WTC11 (cell line): ENCODE data around the gene IRX4. TPM values are rescaled to one million over a fixed set of nuclear protein-coding genes. Genes with fewer than 3 reads are reported as not detected.

Source experiments
- ATAC-seq: fragments of 200-7000 bp; cut with Tn5 transposase; 2 replicates; pipeline ENCODE4 v1.10.0; 2021; ENCODE audit warnings: mild to moderate bottlenecking, moderate library complexity
- Bru-seq: library from RNA; stranded (reverse); fragments of 400-500 nt; gene quantifications from one replicate; lab custom pipeline; 2021; lab: Mats Ljungman, UMichigan
- CTCF ChIA-PET: fragments of 300-600 bp; sonication (Branson Sonifier 250); formaldehyde crosslinking; loops from one replicate; lab custom pipeline; 2021; ENCODE audit warnings: antibody characterized with exemption; lab: Charles Lee
- POLR2A ChIA-PET: fragments of 350-600 bp; sonication (Branson Sonifier 250); formaldehyde crosslinking; loops from one replicate; lab custom pipeline; 2021; ENCODE audit warnings: antibody characterized with exemption; lab: Charles Lee
- DNase-seq: peaks from one replicate; pipeline ENCODE4 v3.0.0; 2021; ENCODE audit warnings: low spot score
- H3K27ac Mint-ChIP-seq: 2 replicates; pipeline ENCODE4 v1.8.0; 2021; ENCODE audit warnings: mixed read lengths
- H3K27me3 Mint-ChIP-seq: 2 replicates; pipeline ENCODE4 v1.8.0; 2021; ENCODE audit warnings: low read depth, mild to moderate bottlenecking, moderate library complexity, mixed read lengths
- H3K36me3 Mint-ChIP-seq: 2 replicates; pipeline ENCODE4 v1.8.0; 2021; ENCODE audit warnings: mixed read lengths
- H3K4me1 Mint-ChIP-seq: 2 replicates; pipeline ENCODE4 v1.8.0; 2022; ENCODE audit warnings: mixed read lengths
- H3K4me3 Mint-ChIP-seq: 2 replicates; pipeline ENCODE4 v1.8.0; 2021; ENCODE audit warnings: mild to moderate bottlenecking, moderate library complexity, mixed read lengths
- H3K9me3 Mint-ChIP-seq: 2 replicates; pipeline ENCODE4 v1.8.0; 2021; ENCODE audit warnings: mixed read lengths
- FOXK1 ChIP-seq: sonication (generic); formaldehyde crosslinking; IDR thresholded peaks from 2 replicates; pipeline ENCODE4 v1.8.0; 2022; ENCODE audit warnings: mild to moderate bottlenecking, moderate library complexity, missing genetic modification reagents
- MYBL2 ChIP-seq: sonication (generic); formaldehyde crosslinking; IDR thresholded peaks from 2 replicates; pipeline ENCODE4 v1.8.1; 2023; ENCODE audit warnings: mild to moderate bottlenecking, moderate library complexity, missing genetic modification reagents
- NR3C1 ChIP-seq: sonication (generic); formaldehyde crosslinking; conservative IDR thresholded peaks from 2 replicates; pipeline ENCODE4 v1.8.1; 2023; ENCODE audit warnings: low read depth, mild to moderate bottlenecking, missing genetic modification reagents
- SMAD4 ChIP-seq: sonication (generic); formaldehyde crosslinking; IDR thresholded peaks from 2 replicates; pipeline ENCODE4 v1.8.0; 2022; ENCODE audit warnings: mild to moderate bottlenecking, missing genetic modification reagents
- SP1 ChIP-seq: sonication (generic); formaldehyde crosslinking; conservative IDR thresholded peaks from 2 replicates; pipeline ENCODE4 v1.8.1; 2022; ENCODE audit warnings: missing genetic modification reagents
- TEAD1 ChIP-seq: sonication (generic); formaldehyde crosslinking; IDR thresholded peaks from 2 replicates; pipeline ENCODE4 v1.8.0; 2022; ENCODE audit warnings: mild to moderate bottlenecking, missing genetic modification reagents
- ZNF423 ChIP-seq: fragments of 250-450 bp; sonication (Bioruptor Pico); IDR thresholded peaks from 2 replicates; pipeline ENCODE4 v2.1.2; 2022; ENCODE audit warnings: mild to moderate bottlenecking, moderate library complexity
- ZNF671 ChIP-seq: fragments of 250-450 bp; sonication (Bioruptor Pico); IDR thresholded peaks from 2 replicates; pipeline ENCODE4 v1.8.0; 2021; ENCODE audit warnings: mild to moderate bottlenecking
- long read RNA-seq, 3 experiments: library from RNA in 1 of 3; library from capped mRNA in 1 of 3; library from polyadenylated mRNA in 1 of 3; unstranded in 2 of 3; stranded (forward) in 1 of 3; transcript quantifications; one replicate each; pipeline ENCODE4 v2.0.0, GENCODE V29; 2021
- total RNA-seq: library from RNA; stranded (reverse); gene quantifications from 3 replicates; pipeline ENCODE4 v1.2.3, GENCODE V29; 2021
- TF ChIP-seq, protein P1 (sequence below): sonication (generic); formaldehyde crosslinking; IDR thresholded peaks from 2 replicates; pipeline ENCODE4 v1.8.0; 2022; ENCODE audit warnings: missing genetic modification reagents
- TF ChIP-seq, protein P2 (sequence below): fragments of 250-450 bp; sonication (Bioruptor Pico); conservative IDR thresholded peaks from 2 replicates; pipeline ENCODE4 v1.9.0; 2021; ENCODE audit warnings: mild to moderate bottlenecking
- TF ChIP-seq, protein P3 (sequence below): sonication (generic); formaldehyde crosslinking; IDR thresholded peaks from 2 replicates; pipeline ENCODE4 v1.8.0; 2022; ENCODE audit warnings: mild to moderate bottlenecking, missing genetic modification reagents
- TF ChIP-seq, protein P4 (sequence below): sonication (generic); formaldehyde crosslinking; IDR thresholded peaks from 2 replicates; pipeline ENCODE4 v1.8.1; 2023; ENCODE audit warnings: mild to moderate bottlenecking, missing genetic modification reagents, borderline replicate concordance

IRX4 gene
- total RNA-seq (7.0 to 9.0 TPM (median 7.6 TPM) in 3 replicates), Bru-seq, nascent RNA (percentile 41 among the genes with signal in this experiment)
- long read RNA-seq, experiment 1, transcript IRX4-202 (6 exons, 2,538 nt), result major isoform, 11 of 44 reads
- long read RNA-seq, experiment 1, partial matches to known transcripts, result 14 of 44 reads
- long read RNA-seq, experiment 1, other reads (novel, unspliced or antisense), result 12 of 44 reads
- long read RNA-seq, experiment 2, partial matches to known transcripts, result 5 of 13 reads
- long read RNA-seq, experiment 2, other reads (novel, unspliced or antisense), result 4 of 13 reads
- long read RNA-seq, experiment 3, result 0 reads

DNA sequence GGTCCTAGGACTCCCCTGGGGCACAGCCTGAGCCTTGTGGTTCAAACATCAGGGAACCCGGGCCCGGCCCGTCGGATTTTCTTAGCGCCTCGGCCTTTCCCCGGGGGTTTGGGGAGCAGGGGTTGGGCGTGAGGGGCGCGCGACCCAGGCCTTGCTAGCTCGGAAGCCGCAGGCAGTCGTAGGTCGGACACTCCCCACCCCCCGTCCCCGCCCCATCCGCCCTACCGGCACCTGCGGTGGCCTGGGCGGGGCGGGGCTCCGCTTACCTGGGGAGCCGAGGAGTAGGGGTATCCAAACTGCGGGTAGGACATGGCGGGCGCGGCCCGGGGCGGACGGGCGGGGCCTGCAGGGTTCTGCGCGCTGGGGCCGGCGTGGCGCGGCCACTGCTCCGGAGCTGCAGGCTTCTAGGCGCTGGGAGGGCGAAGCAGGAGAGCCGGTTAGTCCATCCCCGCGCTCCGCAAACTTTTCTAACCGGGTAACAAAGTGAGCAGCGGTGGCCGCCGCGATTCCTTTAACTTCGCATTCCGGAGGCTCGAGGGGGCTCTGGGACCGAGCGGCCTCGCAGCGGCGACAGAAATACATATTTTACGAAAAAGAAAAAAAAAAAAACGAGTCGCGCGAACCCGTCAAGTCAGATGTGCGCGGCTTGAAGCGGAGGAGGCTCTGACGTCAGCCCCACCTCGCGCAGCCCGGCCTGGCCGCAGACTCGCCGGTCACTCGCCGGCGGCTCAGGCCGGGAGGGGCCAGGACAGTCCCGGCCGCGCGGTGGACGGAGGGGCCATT lies at the start of gene IRX4:
IRX4 (minus strand) TSS at position 589 of the 783 bp plus-strand sequence; CDS start at position 311, 278 bp downstream.
- POLR2A ChIA-PET, result interaction anchor here (0.6 kb wide), 1 partner anchor 124 kb away, joined by 3 read pairs; no protein-coding TSS in a partner anchor
- H3K9me3 Mint-ChIP-seq, result no peaks in the 10 kb centered on the region
- no peak within 1 kb of the TSS for H3K27ac Mint-ChIP-seq
- CTCF ChIA-PET, result interaction anchor here (0.6 to 2.7 kb wide), 2 partner anchors 119 to 238 kb away, joined by 3 to 7 read pairs; no protein-coding TSS in a partner anchor
- peak within 1 kb of the TSS; percentile 78 for H3K4me3 Mint-ChIP-seq
- peaks cover 29% of the 10 kb centered on the region for H3K4me1 Mint-ChIP-seq
- H3K27me3 Mint-ChIP-seq, result peaks cover 90% of the 10 kb centered on the region
- peak; percentile 72 for DNase-seq
- peak; percentile 24 for ATAC-seq
- H3K36me3 Mint-ChIP-seq, result peaks cover 11% of the 10 kb centered on the region
- 0 out of 2 replicates have a peak, but pooled peaks have one; percentile 12 for TF ChIP-seq SP1
- TF ChIP-seq, protein P1, sequence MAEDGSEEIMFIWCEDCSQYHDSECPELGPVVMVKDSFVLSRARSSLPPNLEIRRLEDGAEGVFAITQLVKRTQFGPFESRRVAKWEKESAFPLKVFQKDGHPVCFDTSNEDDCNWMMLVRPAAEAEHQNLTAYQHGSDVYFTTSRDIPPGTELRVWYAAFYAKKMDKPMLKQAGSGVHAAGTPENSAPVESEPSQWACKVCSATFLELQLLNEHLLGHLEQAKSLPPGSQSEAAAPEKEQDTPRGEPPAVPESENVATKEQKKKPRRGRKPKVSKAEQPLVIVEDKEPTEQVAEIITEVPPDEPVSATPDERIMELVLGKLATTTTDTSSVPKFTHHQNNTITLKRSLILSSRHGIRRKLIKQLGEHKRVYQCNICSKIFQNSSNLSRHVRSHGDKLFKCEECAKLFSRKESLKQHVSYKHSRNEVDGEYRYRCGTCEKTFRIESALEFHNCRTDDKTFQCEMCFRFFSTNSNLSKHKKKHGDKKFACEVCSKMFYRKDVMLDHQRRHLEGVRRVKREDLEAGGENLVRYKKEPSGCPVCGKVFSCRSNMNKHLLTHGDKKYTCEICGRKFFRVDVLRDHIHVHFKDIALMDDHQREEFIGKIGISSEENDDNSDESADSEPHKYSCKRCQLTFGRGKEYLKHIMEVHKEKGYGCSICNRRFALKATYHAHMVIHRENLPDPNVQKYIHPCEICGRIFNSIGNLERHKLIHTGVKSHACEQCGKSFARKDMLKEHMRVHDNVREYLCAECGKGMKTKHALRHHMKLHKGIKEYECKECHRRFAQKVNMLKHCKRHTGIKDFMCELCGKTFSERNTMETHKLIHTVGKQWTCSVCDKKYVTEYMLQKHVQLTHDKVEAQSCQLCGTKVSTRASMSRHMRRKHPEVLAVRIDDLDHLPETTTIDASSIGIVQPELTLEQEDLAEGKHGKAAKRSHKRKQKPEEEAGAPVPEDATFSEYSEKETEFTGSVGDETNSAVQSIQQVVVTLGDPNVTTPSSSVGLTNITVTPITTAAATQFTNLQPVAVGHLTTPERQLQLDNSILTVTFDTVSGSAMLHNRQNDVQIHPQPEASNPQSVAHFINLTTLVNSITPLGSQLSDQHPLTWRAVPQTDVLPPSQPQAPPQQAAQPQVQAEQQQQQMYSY (CRISPR knock-in tag), result no peak
- TF ChIP-seq TEAD1, result 0 out of 2 replicates have a peak, but pooled peaks have one; percentile 7
- TF ChIP-seq ZNF671, result no peak
- TF ChIP-seq, protein P2, sequence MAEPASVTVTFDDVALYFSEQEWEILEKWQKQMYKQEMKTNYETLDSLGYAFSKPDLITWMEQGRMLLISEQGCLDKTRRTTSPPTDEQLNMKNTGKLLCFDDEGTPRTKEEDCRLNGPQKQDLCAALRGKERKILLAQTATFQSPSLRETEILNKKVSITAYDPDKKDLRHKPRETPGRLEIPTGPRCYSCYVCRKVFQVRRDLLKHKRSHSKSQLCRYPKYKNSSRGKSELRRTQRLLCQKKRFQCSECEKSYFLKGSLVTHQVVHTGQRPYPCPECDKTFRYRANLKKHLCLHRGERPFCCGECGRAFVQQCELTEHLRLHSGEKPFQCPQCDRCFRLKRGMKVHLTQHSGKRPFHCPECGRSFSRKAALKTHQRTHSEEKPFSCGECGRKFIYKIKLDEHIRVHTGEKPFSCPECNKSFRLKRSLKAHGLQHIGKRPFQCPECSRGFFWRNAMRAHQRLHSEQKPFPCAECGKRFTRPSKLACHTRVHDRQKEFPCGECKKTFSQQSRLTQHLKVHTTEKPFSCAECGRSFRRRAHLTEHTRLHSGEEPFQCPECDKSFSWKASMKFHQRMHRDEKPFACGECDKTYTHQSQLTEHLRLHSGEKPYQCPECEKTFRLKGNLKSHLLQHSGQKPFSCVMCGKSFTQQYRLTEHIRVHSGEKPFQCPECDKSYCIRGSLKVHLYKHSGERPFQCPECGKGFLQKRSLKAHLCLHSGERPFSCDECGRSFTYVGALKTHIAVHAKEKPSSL (CRISPR knock-in tag), result no peak

DNA sequence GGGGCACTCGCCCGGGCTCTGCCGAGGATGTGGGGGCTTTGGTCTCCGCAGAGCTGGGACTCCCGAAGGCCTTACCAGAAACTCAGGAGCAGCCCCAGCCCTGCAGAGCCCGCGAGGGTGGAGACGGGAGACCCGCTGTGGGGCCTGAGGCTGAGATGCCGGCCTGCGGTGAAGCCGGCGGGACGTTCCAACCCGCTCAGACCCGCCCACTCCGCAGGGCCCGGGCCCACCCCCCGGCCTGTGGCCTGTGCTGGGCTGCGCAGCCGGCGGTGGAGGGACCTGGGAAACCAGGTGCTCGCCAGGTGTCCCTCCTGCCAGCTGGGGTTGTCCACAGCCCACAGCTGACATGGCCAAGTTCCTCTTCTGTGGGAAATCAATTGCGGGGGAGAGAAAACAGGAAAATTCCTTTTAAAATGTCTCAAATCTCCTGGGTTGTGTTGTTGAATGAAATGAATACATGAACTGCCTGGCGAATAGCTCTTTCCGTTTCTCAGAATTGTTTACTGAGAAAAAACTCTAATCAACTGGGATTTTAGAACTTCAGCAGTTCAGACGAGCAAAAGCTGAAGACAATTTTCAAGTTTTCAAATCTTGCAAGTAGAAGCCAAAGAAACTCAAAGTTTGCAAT lies 49.0 kb upstream of the IRX4 start:
- DNase-seq, result peak; percentile 73
- ChIA-PET POLR2A (no interaction called here), CTCF (interaction anchor here (0.7 to 1.0 kb wide), 2 partner anchors 80 to 168 kb away, joined by 3 to 4 read pairs; no protein-coding TSS in a partner anchor)
- Mint-ChIP-seq H3K4me1 (peaks cover 15% of the 10 kb centered on the region), H3K27ac (no peak overlapping the region), H3K9me3 (no peaks in the 10 kb centered on the region), H3K27me3 (peaks cover 16% of the 10 kb centered on the region), H3K36me3 (no peaks in the 10 kb centered on the region), H3K4me3 (peak overlapping the region; percentile 70)
- TF ChIP-seq, protein P3, sequence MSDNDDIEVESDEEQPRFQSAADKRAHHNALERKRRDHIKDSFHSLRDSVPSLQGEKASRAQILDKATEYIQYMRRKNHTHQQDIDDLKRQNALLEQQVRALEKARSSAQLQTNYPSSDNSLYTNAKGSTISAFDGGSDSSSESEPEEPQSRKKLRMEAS (CRISPR knock-in tag), result no peak
- TF ChIP-seq ZNF423 (CRISPR knock-in tag) (peak; percentile 89), MYBL2 (CRISPR knock-in tag) (0 out of 2 replicates have a peak, but pooled peaks have one; percentile 49), SP1 (peak; percentile 68), NR3C1 (CRISPR knock-in tag) (no peak), FOXK1 (CRISPR knock-in tag) (0 out of 2 replicates have a peak, but pooled peaks have one; percentile 27), SMAD4 (no peak)
- TF ChIP-seq, protein P4, sequence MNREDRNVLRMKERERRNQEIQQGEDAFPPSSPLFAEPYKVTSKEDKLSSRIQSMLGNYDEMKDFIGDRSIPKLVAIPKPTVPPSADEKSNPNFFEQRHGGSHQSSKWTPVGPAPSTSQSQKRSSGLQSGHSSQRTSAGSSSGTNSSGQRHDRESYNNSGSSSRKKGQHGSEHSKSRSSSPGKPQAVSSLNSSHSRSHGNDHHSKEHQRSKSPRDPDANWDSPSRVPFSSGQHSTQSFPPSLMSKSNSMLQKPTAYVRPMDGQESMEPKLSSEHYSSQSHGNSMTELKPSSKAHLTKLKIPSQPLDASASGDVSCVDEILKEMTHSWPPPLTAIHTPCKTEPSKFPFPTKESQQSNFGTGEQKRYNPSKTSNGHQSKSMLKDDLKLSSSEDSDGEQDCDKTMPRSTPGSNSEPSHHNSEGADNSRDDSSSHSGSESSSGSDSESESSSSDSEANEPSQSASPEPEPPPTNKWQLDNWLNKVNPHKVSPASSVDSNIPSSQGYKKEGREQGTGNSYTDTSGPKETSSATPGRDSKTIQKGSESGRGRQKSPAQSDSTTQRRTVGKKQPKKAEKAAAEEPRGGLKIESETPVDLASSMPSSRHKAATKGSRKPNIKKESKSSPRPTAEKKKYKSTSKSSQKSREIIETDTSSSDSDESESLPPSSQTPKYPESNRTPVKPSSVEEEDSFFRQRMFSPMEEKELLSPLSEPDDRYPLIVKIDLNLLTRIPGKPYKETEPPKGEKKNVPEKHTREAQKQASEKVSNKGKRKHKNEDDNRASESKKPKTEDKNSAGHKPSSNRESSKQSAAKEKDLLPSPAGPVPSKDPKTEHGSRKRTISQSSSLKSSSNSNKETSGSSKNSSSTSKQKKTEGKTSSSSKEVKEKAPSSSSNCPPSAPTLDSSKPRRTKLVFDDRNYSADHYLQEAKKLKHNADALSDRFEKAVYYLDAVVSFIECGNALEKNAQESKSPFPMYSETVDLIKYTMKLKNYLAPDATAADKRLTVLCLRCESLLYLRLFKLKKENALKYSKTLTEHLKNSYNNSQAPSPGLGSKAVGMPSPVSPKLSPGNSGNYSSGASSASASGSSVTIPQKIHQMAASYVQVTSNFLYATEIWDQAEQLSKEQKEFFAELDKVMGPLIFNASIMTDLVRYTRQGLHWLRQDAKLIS (CRISPR knock-in tag), result 0 out of 2 replicates have a peak, but pooled peaks have one; percentile 5
- ATAC-seq, result peak; percentile 66
